Astrocyte (in vitro differentiated cells and primary cell): ENCODE data around the gene INCA1. TPM values are rescaled to one million over a fixed set of nuclear protein-coding genes. Genes with fewer than 3 reads are reported as not detected.

ENCODE experiments used
- DNase-seq: peaks from one replicate; pipeline ENCODE4 v3.0.0-alpha.2; 2010; ENCODE audit warnings: low read depth
- FAIRE-seq: peaks from 2 replicates; lab custom pipeline; 2011; peaks lifted over from hg19 to GRCh38; lab: Jason Lieb, UNC
- H2AFZ ChIP-seq: 2 replicates; pipeline ENCODE4 v1.6.0; 2012; ENCODE audit warnings: low read depth, low read length, inconsistent platforms
- H3K27ac ChIP-seq: 2 replicates; pipeline ENCODE4 v1.5.1; 2011; ENCODE audit warnings: low read depth, low read length, inconsistent platforms
- H3K27me3 ChIP-seq: 2 replicates; pipeline ENCODE4 v1.6.0; 2011; ENCODE audit warnings: low read length, inconsistent platforms; ENCODE audit not compliant: insufficient read depth
- H3K36me3 ChIP-seq: 2 replicates; pipeline ENCODE4 v1.5.1; 2011; ENCODE audit warnings: low read length, inconsistent platforms; ENCODE audit not compliant: insufficient read depth
- H3K4me1 ChIP-seq: 2 replicates; pipeline ENCODE4 v1.5.1; 2011; ENCODE audit warnings: low read length, inconsistent platforms; ENCODE audit not compliant: insufficient read depth
- H3K4me2 ChIP-seq: 2 replicates; pipeline ENCODE4 v1.6.0; 2012; ENCODE audit warnings: low read length, inconsistent platforms
- H3K4me3 ChIP-seq: 2 replicates; pipeline ENCODE4 v1.5.1; 2011; ENCODE audit warnings: low read depth, mild to moderate bottlenecking, low read length, inconsistent platforms; ENCODE audit not compliant: insufficient read depth
- H3K79me2 ChIP-seq: 2 replicates; pipeline ENCODE4 v1.6.0; 2012; ENCODE audit warnings: mild to moderate bottlenecking, low read length, inconsistent platforms; ENCODE audit not compliant: insufficient read depth
- H3K9ac ChIP-seq: 2 replicates; pipeline ENCODE4 v1.6.0; 2012; ENCODE audit warnings: mild to moderate bottlenecking, low read length, inconsistent platforms
- H3K9me3 ChIP-seq: 2 replicates; pipeline ENCODE4 v1.5.1; 2012; ENCODE audit warnings: low read depth, mild to moderate bottlenecking, low read length, inconsistent platforms; ENCODE audit not compliant: insufficient read depth
- H4K20me1 ChIP-seq: 2 replicates; pipeline ENCODE4 v1.6.0; 2012; ENCODE audit warnings: low read length, inconsistent platforms; ENCODE audit not compliant: insufficient read depth
- H3K27ac Mint-ChIP-seq: one replicate; pipeline ENCODE4 v1.8.0; 2021; ENCODE audit warnings: mild to moderate bottlenecking, mixed read lengths; ENCODE audit not compliant: unreplicated experiment
- H3K27me3 Mint-ChIP-seq: one replicate; pipeline ENCODE4 v1.8.0; 2021; ENCODE audit warnings: low read depth, mixed read lengths; ENCODE audit not compliant: unreplicated experiment
- H3K36me3 Mint-ChIP-seq: one replicate; pipeline ENCODE4 v1.8.0; 2021; ENCODE audit warnings: low read depth, mixed read lengths; ENCODE audit not compliant: unreplicated experiment
- H3K4me1 Mint-ChIP-seq: one replicate; pipeline ENCODE4 v1.8.0; 2021; ENCODE audit warnings: low read depth, mixed read lengths; ENCODE audit not compliant: unreplicated experiment
- H3K4me3 Mint-ChIP-seq: one replicate; pipeline ENCODE4 v1.8.0; 2021; ENCODE audit warnings: mild to moderate bottlenecking, moderate library complexity, mixed read lengths; ENCODE audit not compliant: unreplicated experiment
- H3K9me3 Mint-ChIP-seq: one replicate; pipeline ENCODE4 v1.8.0; 2021; ENCODE audit warnings: mild to moderate bottlenecking, mixed read lengths; ENCODE audit not compliant: unreplicated experiment
- CTCF ChIP-seq: IDR thresholded peaks from 2 replicates; pipeline ENCODE4 v1.5.1; 2011; ENCODE audit warnings: low read depth, mild to moderate bottlenecking, inconsistent platforms, low read length, moderate library complexity; ENCODE audit not compliant: insufficient read depth
- EZH2 ChIP-seq: IDR thresholded peaks from 2 replicates; pipeline ENCODE4 v1.6.1; 2012; ENCODE audit warnings: mild to moderate bottlenecking, low read length, inconsistent platforms; ENCODE audit not compliant: insufficient read depth
- total RNA-seq: library from RNA; stranded (reverse); gene quantifications from 2 replicates; pipeline ENCODE4 v1.2.1, GENCODE V29; 2021

Gene INCA1
- total RNA-seq, 1 donor from 2014 or later: 1.7 TPM

GRCh38 chr17:4944163-4944553 is 53.2 kb downstream of the INCA1 start:
- Histone ChIP-seq H3K9me3 (no peaks in the 10 kb centered on the region), H3K4me3 (no peak overlapping the region), H4K20me1 (peaks cover 62% of the 10 kb centered on the region), H3K4me1 (peaks cover 33% of the 10 kb centered on the region), H3K79me2 (peaks cover 84% of the 10 kb centered on the region), H3K27ac (peak overlapping the region; percentile 89), H3K9ac (peak overlapping the region; percentile 93), H3K36me3 (peaks cover 37% of the 10 kb centered on the region), H2AFZ (no peak overlapping the region), H3K4me2 (peak overlapping the region; percentile 99), H3K27me3 (no peaks in the 10 kb centered on the region)
- FAIRE-seq (no peak), DNase-seq (no peak)
- H3K4me1 Mint-ChIP-seq: peaks cover 33% of the 10 kb centered on the region
- peak overlapping the region; percentile 98 for H3K4me3 Mint-ChIP-seq
- H3K9me3 Mint-ChIP-seq: peaks cover 2% of the 10 kb centered on the region
- peak overlapping the region; percentile 96 for H3K27ac Mint-ChIP-seq
- no peak for TF ChIP-seq EZH2
- TF ChIP-seq CTCF: no peak
- peaks cover 26% of the 10 kb centered on the region for H3K36me3 Mint-ChIP-seq
- H3K27me3 Mint-ChIP-seq: no peaks in the 10 kb centered on the region

GRCh38 chr17:4942760-4943508 is 54.4 kb downstream of the INCA1 start:
- DNase-seq: no peak
- Mint-ChIP-seq H3K27ac (peak overlapping the region; percentile 99), H3K9me3 (peaks cover 2% of the 10 kb centered on the region), H3K4me3 (peak overlapping the region; percentile 95), H3K36me3 (peaks cover 28% of the 10 kb centered on the region), H3K4me1 (peaks cover 37% of the 10 kb centered on the region), H3K27me3 (no peaks in the 10 kb centered on the region)
- no peak for FAIRE-seq
- Histone ChIP-seq H3K27ac (peak overlapping the region; percentile 22), H3K9ac (peak overlapping the region; percentile 97), H2AFZ (no peak overlapping the region), H3K4me1 (peaks cover 43% of the 10 kb centered on the region), H3K79me2 (peaks cover 92% of the 10 kb centered on the region), H3K9me3 (no peaks in the 10 kb centered on the region), H3K27me3 (no peaks in the 10 kb centered on the region), H3K36me3 (peaks cover 37% of the 10 kb centered on the region), H3K4me3 (no peak overlapping the region), H3K4me2 (no peak overlapping the region), H4K20me1 (peaks cover 63% of the 10 kb centered on the region)
- TF ChIP-seq EZH2: no peak
- no peak for TF ChIP-seq CTCF

GRCh38 chr17:4941319-4941610 is 56.1 kb downstream of the INCA1 start:
- Mint-ChIP-seq H3K9me3 (peaks cover 2% of the 10 kb centered on the region), H3K4me3 (peak overlapping the region; percentile 95), H3K4me1 (peaks cover 37% of the 10 kb centered on the region), H3K27ac (peak overlapping the region; percentile 99), H3K27me3 (no peaks in the 10 kb centered on the region), H3K36me3 (peaks cover 19% of the 10 kb centered on the region)
- Histone ChIP-seq H3K9me3 (no peaks in the 10 kb centered on the region), H3K79me2 (peaks cover 79% of the 10 kb centered on the region), H3K4me2 (peak overlapping the region; percentile 97), H3K27ac (peak overlapping the region; percentile 96), H3K9ac (peak overlapping the region; percentile 97), H3K4me3 (peak overlapping the region; percentile 85), H2AFZ (no peak overlapping the region), H3K36me3 (peaks cover 32% of the 10 kb centered on the region), H3K4me1 (peaks cover 40% of the 10 kb centered on the region), H4K20me1 (peaks cover 50% of the 10 kb centered on the region), H3K27me3 (no peaks in the 10 kb centered on the region)
- TF ChIP-seq EZH2 (no peak), CTCF (no peak)
- FAIRE-seq (no peak), DNase-seq (no peak)
